AG08396 (cell line): ENCODE results near the gene PRODH2.
A peak's percentile ranks its signal among the peaks of the same experiment; 100 is the strongest.

ENCODE experiments used
- DNase-seq: peaks from one replicate; pipeline ENCODE4 v3.0.0; 2012; ENCODE audit warnings: low spot score, mixed read lengths

Gene PRODH2

GRCh38 chr19:35757749-35758608 lies 54.7 kb downstream of the PRODH2 start, which contains the start of gene PROSER3:
PROSER3 (plus strand) TSS chr19:35758176; CDS start chr19:35758216, 40 bp downstream.
- DNase-seq: peak; percentile 99

DNA sequence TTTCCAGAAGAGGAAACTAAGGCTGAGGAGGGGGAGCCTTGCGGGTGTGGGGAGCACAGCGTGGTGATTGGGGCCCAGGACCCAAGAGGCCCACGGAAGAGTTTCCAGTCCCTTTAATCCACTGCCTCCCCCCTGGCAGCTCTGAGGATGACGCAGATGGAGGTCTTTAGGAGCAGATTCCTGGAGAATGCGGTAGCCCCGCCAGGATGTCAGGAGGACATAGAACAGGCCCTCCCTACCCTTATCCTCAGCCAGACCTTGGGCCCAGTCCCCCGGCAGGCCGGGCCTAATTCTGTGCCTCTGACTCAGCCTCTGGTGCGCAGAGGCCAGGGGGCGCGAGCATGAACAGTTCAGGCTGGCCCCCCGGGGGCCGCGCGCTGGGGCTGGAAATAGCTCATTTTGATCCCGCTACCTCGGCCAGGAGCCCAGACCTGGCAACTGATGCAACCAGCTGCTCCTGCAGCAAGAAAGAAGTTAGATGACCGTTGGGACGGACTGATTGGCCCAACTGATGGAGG lies 55.4 kb downstream of the PRODH2 start:
- DNase-seq: peak; percentile 76

DNA sequence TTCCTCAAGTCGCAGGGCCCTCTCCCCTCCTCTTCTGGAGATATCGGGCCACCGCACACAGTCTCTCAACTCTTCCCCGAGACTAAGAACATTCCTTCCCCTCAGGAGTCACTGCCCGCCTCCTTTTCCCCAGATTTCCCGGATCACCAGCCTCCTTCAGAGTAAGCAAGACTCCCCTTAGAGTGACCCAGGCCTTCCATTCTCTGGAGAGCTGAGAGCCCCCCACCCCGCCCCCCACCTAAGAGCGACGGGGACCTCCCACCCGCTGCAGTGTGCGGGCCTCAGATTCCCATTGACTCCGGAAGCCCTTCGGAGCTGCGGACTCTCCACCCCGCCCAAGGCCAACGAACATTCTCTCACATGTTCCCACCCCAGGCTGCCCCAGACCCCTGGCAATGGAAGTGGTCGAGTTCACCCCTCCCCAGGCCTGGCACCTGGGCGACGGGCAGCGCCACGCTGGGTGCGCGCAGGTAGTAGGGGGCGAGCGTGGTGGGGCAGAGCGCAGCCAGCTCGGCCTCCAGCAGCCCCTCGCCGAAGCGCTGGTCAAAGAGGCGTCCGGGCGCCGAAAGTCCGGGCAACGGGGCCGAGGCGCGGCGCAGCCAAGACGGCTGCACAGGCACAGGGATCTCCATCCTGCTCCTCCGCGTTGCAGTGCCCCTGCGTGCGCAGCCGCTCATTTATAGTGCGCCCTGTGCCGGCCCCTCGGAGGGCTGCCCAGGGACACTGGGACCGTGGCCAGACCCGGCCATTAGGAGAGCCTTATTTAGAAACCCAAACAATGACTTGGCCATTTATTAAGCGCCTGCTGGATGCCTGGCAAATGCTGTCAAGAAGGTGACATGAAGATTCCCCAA lies 56.0 kb downstream of the PRODH2 start, which contains the start of gene HSPB6:
Gene HSPB6 (minus strand): TSS at position 653 of the 854 bp plus-strand sequence. CDS start 21 bp downstream, at position 632.
- peak; percentile 62 for DNase-seq

DNA sequence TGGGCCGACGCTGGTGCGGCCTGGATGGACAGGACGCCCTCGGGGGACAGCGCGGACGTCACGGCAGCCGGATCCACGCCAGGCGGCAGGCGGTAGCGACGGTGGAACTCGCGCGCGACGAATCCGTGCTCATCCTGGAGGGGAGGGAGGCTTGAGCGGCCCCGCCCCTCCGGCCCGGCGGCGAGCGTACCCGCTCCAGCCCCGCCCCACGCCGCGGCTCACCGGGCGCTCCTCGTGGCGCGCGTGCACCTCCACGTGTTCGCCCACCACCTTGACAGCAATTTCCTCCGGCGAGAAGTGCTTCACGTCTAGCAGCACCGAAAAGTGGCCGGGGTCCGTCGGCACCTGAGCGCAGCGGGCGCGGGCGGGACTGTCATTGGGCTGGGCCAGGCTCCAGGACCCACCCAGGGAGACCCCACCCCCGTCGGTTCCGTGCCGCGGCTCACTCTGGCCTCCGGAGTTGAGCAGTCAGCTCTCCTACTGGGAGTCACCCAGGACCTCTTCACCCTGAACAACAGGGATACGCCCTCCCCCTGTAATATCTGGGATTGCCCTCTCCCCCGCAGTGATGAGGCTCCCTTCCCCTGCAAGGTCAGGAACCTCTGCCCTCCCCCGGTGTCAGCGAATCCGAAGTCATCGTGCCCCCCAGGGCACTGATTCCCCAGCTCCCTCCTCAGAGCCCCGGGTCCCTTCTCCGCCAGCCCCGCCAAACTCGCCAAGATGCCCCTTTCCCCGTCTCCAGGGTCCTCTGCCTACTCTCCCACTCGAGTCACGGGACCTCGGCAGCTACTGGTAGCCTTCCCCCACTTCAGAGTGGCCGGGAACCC lies 56.9 kb downstream of the PRODH2 start:
- peak; percentile 77 for DNase-seq

GRCh38 chr19:35755131-35755549 lies 57.5 kb downstream of the PRODH2 start:
- DNase-seq: no peak

DNA sequence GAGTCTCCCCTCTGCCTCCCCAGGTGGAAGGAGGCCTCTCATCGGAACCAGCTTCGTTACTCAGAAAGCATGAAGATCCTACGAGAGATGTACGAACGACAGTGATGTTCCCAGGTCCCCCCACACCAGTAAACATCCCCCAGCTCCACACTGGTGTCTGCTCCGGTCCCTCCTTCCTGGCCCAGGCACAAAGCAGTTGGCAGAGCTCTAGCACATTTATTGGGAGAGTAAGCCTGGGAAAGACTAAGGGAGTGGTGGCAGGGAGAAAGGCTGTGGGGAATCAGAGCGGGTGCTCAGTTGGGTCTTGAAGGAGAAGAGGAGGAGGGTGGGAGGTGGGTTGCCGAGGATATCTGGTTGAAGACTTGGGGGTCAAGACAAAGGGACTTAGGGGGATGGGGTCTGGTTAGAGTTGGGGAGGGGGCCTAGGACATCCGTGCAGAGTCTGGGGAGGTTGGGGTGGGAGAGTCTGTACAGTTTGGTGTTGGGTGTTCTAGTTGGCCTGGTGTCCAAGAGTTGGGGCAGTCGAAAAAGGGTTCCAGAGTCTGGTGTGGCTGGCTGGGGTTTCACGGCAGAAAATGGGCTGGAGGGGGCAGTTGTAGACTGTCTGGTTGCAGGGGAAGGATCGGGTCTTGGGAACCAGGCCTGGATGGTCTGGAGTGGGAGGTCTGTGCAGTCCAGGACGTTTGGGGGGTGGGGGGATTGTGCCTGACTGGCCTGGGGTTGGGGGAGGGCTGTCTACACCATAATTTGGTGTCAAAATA lies 58.1 kb downstream of the PRODH2 start:
- DNase-seq: no peak

DNA sequence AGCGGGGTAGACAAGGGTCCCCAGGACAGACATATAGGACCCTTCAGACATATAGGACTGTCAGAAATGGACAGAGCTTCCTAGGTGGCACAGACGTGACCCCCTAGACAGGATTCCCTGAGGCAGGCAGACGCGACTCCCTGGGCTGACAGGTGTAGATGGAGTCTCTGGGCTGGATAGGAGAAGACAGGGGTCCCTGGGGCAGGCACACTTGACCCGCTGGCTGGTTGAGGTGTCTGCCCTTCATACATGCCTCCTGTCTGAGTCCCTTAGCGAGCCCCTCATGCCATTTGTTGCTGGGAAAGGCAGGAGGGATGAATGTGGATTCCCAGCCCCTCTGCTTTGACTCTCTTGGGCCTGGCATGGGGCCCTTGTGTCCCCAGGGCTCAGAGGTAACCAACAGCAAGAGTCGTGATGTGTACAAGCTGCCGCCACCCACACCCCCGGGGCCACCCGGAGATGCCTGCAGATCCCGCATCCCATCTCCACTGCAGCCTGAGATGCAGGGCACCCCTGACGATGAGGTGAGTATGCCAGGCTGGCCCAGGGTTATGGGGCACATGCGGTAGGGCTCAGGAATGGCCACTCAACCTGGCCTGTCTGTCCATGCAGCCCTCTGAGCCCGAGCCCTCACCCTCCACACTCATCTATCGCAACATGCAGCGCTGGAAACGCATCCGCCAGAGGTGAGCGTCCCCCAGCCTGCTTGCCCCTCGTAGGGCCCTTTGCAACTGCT lies 58.8 kb downstream of the PRODH2 start:
- no peak for DNase-seq

- DNase-seq: no peak
Measured at GRCh38 chr19:35752746-35753350, 59.8 kb downstream of the PRODH2 start.

GRCh38 chr19:35751839-35752745 lies 60.6 kb downstream of the PRODH2 start:
- DNase-seq: no peak

DNA sequence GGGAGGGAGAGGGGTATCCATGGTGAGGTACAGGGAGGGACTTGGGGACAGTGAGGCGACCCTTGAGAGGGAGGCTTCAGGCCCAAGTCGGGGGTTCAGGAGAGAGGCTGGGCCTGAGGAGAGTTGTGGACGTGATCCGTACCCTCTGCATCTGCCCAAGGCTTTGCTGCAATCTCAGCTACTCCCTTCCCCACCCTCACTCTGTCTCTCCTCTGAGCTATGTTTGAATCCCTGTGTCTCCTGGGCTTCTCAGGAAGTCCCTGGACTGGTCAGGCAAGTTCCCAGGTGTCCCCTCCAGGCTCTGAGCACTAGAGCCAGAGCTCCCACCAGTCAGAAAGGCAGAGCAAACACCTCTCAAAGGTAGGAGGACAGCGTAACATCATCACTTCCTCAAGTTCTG lies 62.5 kb downstream of the PRODH2 start:
- DNase-seq: no peak
